ENCODE measurements around the gene MRPL33. TPM values are rescaled to one million over a fixed set of nuclear protein-coding genes. Genes with fewer than 3 reads are reported as not detected.

Gene MRPL33
- total and polyA plus RNA-seq, 2 of the 13 experiments (the other 11 are each of a cell fraction or from before 2014, with no cell fraction given), result 69.7 to 218 TPM

GRCh38 chr2:27724905-27725701, 46.4 kb upstream of the MRPL33 start (continued):
- TF ChIP-seq ZNF580 (CRISPR knock-in tag; IDR thresholded peaks at IDR 0.05; ENCODE audit: borderline replicate concordance, low read depth), result peak; percentile 43; the same call in 1 of the 2 replicates
- no peak for TF ChIP-seq CHD4 (IDR thresholded peaks at IDR 0.05; ENCODE audit: borderline replicate concordance, low read length)
- TF ChIP-seq SP2 (CRISPR knock-in tag; IDR thresholded peaks at IDR 0.05), result no peak
- no peak for TF ChIP-seq ZBTB34 (CRISPR knock-in tag; IDR thresholded peaks at IDR 0.05)
- TF ChIP-seq SIX4 (CRISPR knock-in tag; IDR thresholded peaks at IDR 0.05), result no peak
- no peak for TF ChIP-seq NR1H2 (CRISPR knock-in tag; IDR thresholded peaks at IDR 0.05; ENCODE audit: borderline replicate concordance, low read depth)
- no peak for TF ChIP-seq NFIB (CRISPR knock-in tag; IDR thresholded peaks at IDR 0.05; ENCODE audit: borderline replicate concordance)
- no peak for TF ChIP-seq ZBTB21 (CRISPR knock-in tag; IDR thresholded peaks at IDR 0.05)
- no peak for TF ChIP-seq ZFP36L2 (CRISPR knock-in tag; IDR thresholded peaks at IDR 0.05)
- no peak for TF ChIP-seq ZNF775 (CRISPR knock-in tag; IDR thresholded peaks at IDR 0.05; ENCODE audit: borderline replicate concordance)
- no peak for TF ChIP-seq RFX5 (IDR thresholded peaks at IDR 0.05; ENCODE audit: low read depth, low read length)
- no peak for TF ChIP-seq GATA4 (IDR thresholded peaks at IDR 0.05; ENCODE audit: borderline replicate concordance, low read depth)
- no peak for TF ChIP-seq CSRNP2 (CRISPR knock-in tag; conservative IDR thresholded peaks at IDR 0.05; ENCODE audit: low read depth)
- TF ChIP-seq CHCHD3 (CRISPR knock-in tag; IDR thresholded peaks at IDR 0.05), result no peak
- no peak for TF ChIP-seq ZNF354B (CRISPR knock-in tag; IDR thresholded peaks at IDR 0.05)
- no peak for TF ChIP-seq ZNF275 (CRISPR knock-in tag; IDR thresholded peaks at IDR 0.05; ENCODE audit: borderline replicate concordance)
- TF ChIP-seq ZBTB7B (CRISPR knock-in tag; IDR thresholded peaks at IDR 0.05), result peak; percentile 76; the same call in 1 of the 2 replicates
- TF ChIP-seq ZNF225 (CRISPR knock-in tag; IDR thresholded peaks at IDR 0.05), result no peak
- TF ChIP-seq HOXA3 (CRISPR knock-in tag; IDR thresholded peaks at IDR 0.05), result peak; percentile 18; the same call in 1 of the 2 replicates
- TF ChIP-seq MYNN (CRISPR knock-in tag; IDR thresholded peaks at IDR 0.05; ENCODE audit: low read depth), result no peak
- TF ChIP-seq ZNF24 (IDR thresholded peaks at IDR 0.05), result no peak
- no peak for TF ChIP-seq SNAPC2 (CRISPR knock-in tag; IDR thresholded peaks at IDR 0.05)
- TF ChIP-seq TRIM22 (IDR thresholded peaks at IDR 0.05), result no peak
- no peak for TF ChIP-seq RNF2 (conservative IDR thresholded peaks at IDR 0.05; ENCODE audit: low read depth)
- TF ChIP-seq HMGA1 (CRISPR knock-in tag; conservative IDR thresholded peaks at IDR 0.05), result no peak
